Upper lobe of right lung (tissue), 1 donor: Measurements from ENCODE around the gene HYAL4. TPM values are rescaled to one million over a fixed set of nuclear protein-coding genes. Genes with fewer than 3 reads are reported as not detected.
"Not testable (repeated sequence)": the region's sequence is repeated elsewhere in the genome, so short reads cannot be mapped to it uniquely, and the experiment has no call there.

ENCODE experiments used
- ATAC-seq: fragments of 200-7000 bp; cut with Tn5 transposase; one replicate; pipeline ENCODE4 v1.9.1; 2020; ENCODE audit warnings: mild to moderate bottlenecking, moderate library complexity
- DNase-seq: peaks from one replicate; pipeline ENCODE4 v3.0.0-alpha.2; 2020
- H3K27ac ChIP-seq: fragments of 200-600 bp; one replicate; pipeline ENCODE4 v1.8.0; 2022
- H3K27me3 ChIP-seq: fragments of 200-600 bp; one replicate; pipeline ENCODE4 v1.8.0; 2022; ENCODE audit warnings: mild to moderate bottlenecking
- H3K36me3 ChIP-seq: fragments of 200-600 bp; one replicate; pipeline ENCODE4 v1.8.0; 2022
- H3K4me1 ChIP-seq: fragments of 200-600 bp; one replicate; pipeline ENCODE4 v1.8.0; 2022
- H3K4me3 ChIP-seq: fragments of 200-600 bp; one replicate; pipeline ENCODE4 v1.8.0; 2022; ENCODE audit warnings: mild to moderate bottlenecking
- H3K9me3 ChIP-seq: fragments of 200-600 bp; one replicate; pipeline ENCODE4 v1.8.0; 2022
- CTCF ChIP-seq: fragments of 200-600 bp; IDR thresholded peaks from one replicate; pipeline ENCODE4 v1.8.0; 2022; ENCODE audit warnings: antibody characterized with exemption
- intact Hi-C: fragments of 100-400 bp; cut with DNase I; formaldehyde crosslinking; loops from one replicate; pipeline ENCODE4 v1.11.0; 2022
- total RNA-seq: library from RNA; stranded (reverse); fragmentation: NEBNext Ultra II Directional; extraction: Animal tissue kit (Norgen Biotek cat#: 25700); gene quantifications from one replicate; pipeline ENCODE4 v1.2.1, GENCODE V29; 2021
- donor health status: DM: no; HTN: yes; CAD: no; lungs with severe emphysema.

Gene HYAL4
- total RNA-seq, 1 donor from 2014 or later, result not detected

- Histone ChIP-seq H3K9me3 (no peaks in the 10 kb centered on the region), H3K36me3 (no peaks in the 10 kb centered on the region), H3K27ac (no peak overlapping the region), H3K27me3 (no peaks in the 10 kb centered on the region), H3K4me3 (no peak overlapping the region), H3K4me1 (no peaks in the 10 kb centered on the region)
- ATAC-seq, result no peak
- intact Hi-C loops, result no loop called here
- no peak for DNase-seq
- TF ChIP-seq CTCF, result no peak
Measured at GRCh38 chr7:123802249-123802648, 42.7 kb upstream of the HYAL4 start.

GRCh38 chr7:123805287-123805686, 39.7 kb upstream of the HYAL4 start:
- no peak overlapping the region for H3K4me3 ChIP-seq
- H3K36me3 ChIP-seq, result no peaks in the 10 kb centered on the region
- intact Hi-C loops, result no loop called here
- no peak for TF ChIP-seq CTCF
- DNase-seq (no peak), ATAC-seq (no peak)
- H3K4me1 ChIP-seq, result no peaks in the 10 kb centered on the region
- no peak overlapping the region for H3K27ac ChIP-seq
- H3K9me3 ChIP-seq, result no peaks in the 10 kb centered on the region
- no peaks in the 10 kb centered on the region for H3K27me3 ChIP-seq

- no peak for ATAC-seq
- TF ChIP-seq CTCF, result no peak
- Histone ChIP-seq H3K9me3 (no peaks in the 10 kb centered on the region), H3K27me3 (no peaks in the 10 kb centered on the region), H3K36me3 (no peaks in the 10 kb centered on the region), H3K27ac (no peak overlapping the region), H3K4me1 (no peaks in the 10 kb centered on the region), H3K4me3 (no peak overlapping the region)
- DNase-seq, result no peak
- intact Hi-C loops, result no loop called here
Measured at GRCh38 chr7:123809471-123809870, 35.5 kb upstream of the HYAL4 start.

GRCh38 chr7:123811056-123811455, 33.9 kb upstream of the HYAL4 start:
- TF ChIP-seq CTCF, result no peak
- no peak for DNase-seq

GRCh38 chr7:123816916-123817315, 28.1 kb upstream of the HYAL4 start:
- DNase-seq (no peak), ATAC-seq (no peak)
- Histone ChIP-seq H3K4me3 (no peak overlapping the region), H3K27ac (no peak overlapping the region), H3K9me3 (no peaks in the 10 kb centered on the region), H3K27me3 (no peaks in the 10 kb centered on the region), H3K4me1 (no peaks in the 10 kb centered on the region), H3K36me3 (no peaks in the 10 kb centered on the region)
- no peak for TF ChIP-seq CTCF
- intact Hi-C loops, result no loop called here

More at GRCh38 chr7:123811056-123811455, 33.9 kb upstream of the HYAL4 start:
- Histone ChIP-seq H3K36me3 (no peaks in the 10 kb centered on the region), H3K27me3 (no peaks in the 10 kb centered on the region), H3K4me1 (no peaks in the 10 kb centered on the region), H3K9me3 (no peaks in the 10 kb centered on the region), H3K4me3 (no peak overlapping the region), H3K27ac (no peak overlapping the region)
- ATAC-seq, result no peak
- intact Hi-C loops, result no loop called here

- no peaks in the 10 kb centered on the region for H3K27me3 ChIP-seq
- no peaks in the 10 kb centered on the region for H3K9me3 ChIP-seq
- intact Hi-C loops, result no loop called here
- DNase-seq (no peak), ATAC-seq (no peak)
- no peaks in the 10 kb centered on the region for H3K36me3 ChIP-seq
- H3K4me1 ChIP-seq, result no peaks in the 10 kb centered on the region
- no peak overlapping the region for H3K4me3 ChIP-seq
- H3K27ac ChIP-seq, result no peak overlapping the region
- no peak for TF ChIP-seq CTCF
Measured at GRCh38 chr7:123819001-123819400, 26.0 kb upstream of the HYAL4 start.

GRCh38 chr7:123819795-123820194, 25.2 kb upstream of the HYAL4 start:
- H3K9me3 ChIP-seq, H3K4me3 ChIP-seq, intact Hi-C loops, H3K27ac ChIP-seq, H3K27me3 ChIP-seq, ATAC-seq, H3K36me3 ChIP-seq, H3K4me1 ChIP-seq, DNase-seq: not testable (repeated sequence)
